ENCODE measurements around the gene CRYL1. TPM values are rescaled to one million over a fixed set of nuclear protein-coding genes. Genes with fewer than 3 reads are reported as not detected.

Gene CRYL1
- total RNA-seq, 1 experiment from 2014 or later = 3.7 TPM

DNA sequence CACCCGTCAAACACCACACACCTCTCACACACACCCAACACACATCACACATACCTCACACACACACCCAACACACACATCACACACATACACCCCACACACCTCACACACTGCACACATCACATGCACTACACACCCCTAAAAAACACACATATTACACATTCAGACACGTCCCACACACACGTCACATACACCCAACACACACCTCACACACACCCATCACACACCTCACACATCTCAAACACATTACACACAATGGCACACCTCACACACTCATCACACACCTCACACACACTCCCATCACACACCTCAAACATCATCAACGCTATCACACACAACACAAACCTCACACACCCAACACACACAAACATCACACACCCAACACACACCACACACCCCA, 133.1 kb downstream of the CRYL1 start:
- Histone ChIP-seq H3K9ac (ENCODE audit: extremely low read depth, insufficient read length, low read length) (no peak overlapping the region), H3K27me3 (ENCODE audit: insufficient read depth, low read length) (no peaks in the 10 kb centered on the region), H3T11ph (ENCODE audit: low read length) (no peak overlapping the region), H2AFZ (ENCODE audit: low read length) (no peak overlapping the region), H3K27ac (ENCODE audit: insufficient read length, low read depth, low read length) (no peak overlapping the region), H3K4ac (ENCODE audit: low read depth, low read length) (no peak overlapping the region), H2BK15ac (ENCODE audit: low read depth, low read length) (no peak overlapping the region), H3K18ac (ENCODE audit: insufficient read length, low read depth, low read length) (no peak overlapping the region), H4K8ac (replicated peaks; ENCODE audit: insufficient read length, low read depth, low read length) (no peak overlapping the region), H3K79me1 (ENCODE audit: insufficient read depth, low read depth, low read length, poor library complexity, severe bottlenecking) (no peaks in the 10 kb centered on the region), H3K23me2 (ENCODE audit: insufficient read length, low read depth, low read length, poor library complexity, severe bottlenecking) (no peaks in the 10 kb centered on the region), H4K91ac (ENCODE audit: insufficient read length, low read depth, low read length) (no peak overlapping the region), H2AK5ac (ENCODE audit: insufficient read length, low read length) (no peak overlapping the region), H2BK20ac (ENCODE audit: low read depth, low read length, poor library complexity, severe bottlenecking) (no peak overlapping the region), H3K4me2 (ENCODE audit: insufficient read depth, insufficient read length, low read length) (no peak overlapping the region), H2BK12ac (ENCODE audit: insufficient read length, low read depth, low read length) (no peak overlapping the region), H3K79me2 (ENCODE audit: insufficient read depth, low read length) (no peaks in the 10 kb centered on the region), H3K14ac (ENCODE audit: insufficient read depth, low read length) (no peak overlapping the region), H4K20me1 (ENCODE audit: control insufficient read depth, insufficient read depth, insufficient read length) (no peaks in the 10 kb centered on the region), H3K56ac (ENCODE audit: insufficient read length, low read depth, low read length) (peak overlapping the region; percentile 13), H3K23ac (ENCODE audit: insufficient read length, low read depth, low read length) (no peak overlapping the region), H3K4me1 (ENCODE audit: insufficient read depth, low read length) (no peaks in the 10 kb centered on the region), H3K9me3 (ENCODE audit: control insufficient read depth, low read depth, low read length) (no peaks in the 10 kb centered on the region), H4K5ac (ENCODE audit: insufficient read length, low read depth, low read length) (no peak overlapping the region), H2BK120ac (ENCODE audit: low read depth, low read length, poor library complexity, severe bottlenecking) (no peak overlapping the region), H2BK5ac (ENCODE audit: insufficient read length, low read length) (no peak overlapping the region)
- H3K4me1 Mint-ChIP-seq = no peaks in the 10 kb centered on the region
- no peak overlapping the region for H3K4me3 Mint-ChIP-seq
- H3K9me3 Mint-ChIP-seq = peaks cover 2 to 4% of the 10 kb centered on the region in 2 experiments; a peak in 3 of 5 replicates
- TF ChIP-seq, protein P1, sequence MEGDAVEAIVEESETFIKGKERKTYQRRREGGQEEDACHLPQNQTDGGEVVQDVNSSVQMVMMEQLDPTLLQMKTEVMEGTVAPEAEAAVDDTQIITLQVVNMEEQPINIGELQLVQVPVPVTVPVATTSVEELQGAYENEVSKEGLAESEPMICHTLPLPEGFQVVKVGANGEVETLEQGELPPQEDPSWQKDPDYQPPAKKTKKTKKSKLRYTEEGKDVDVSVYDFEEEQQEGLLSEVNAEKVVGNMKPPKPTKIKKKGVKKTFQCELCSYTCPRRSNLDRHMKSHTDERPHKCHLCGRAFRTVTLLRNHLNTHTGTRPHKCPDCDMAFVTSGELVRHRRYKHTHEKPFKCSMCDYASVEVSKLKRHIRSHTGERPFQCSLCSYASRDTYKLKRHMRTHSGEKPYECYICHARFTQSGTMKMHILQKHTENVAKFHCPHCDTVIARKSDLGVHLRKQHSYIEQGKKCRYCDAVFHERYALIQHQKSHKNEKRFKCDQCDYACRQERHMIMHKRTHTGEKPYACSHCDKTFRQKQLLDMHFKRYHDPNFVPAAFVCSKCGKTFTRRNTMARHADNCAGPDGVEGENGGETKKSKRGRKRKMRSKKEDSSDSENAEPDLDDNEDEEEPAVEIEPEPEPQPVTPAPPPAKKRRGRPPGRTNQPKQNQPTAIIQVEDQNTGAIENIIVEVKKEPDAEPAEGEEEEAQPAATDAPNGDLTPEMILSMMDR (conservative IDR thresholded peaks at IDR 0.05) = no peak
- no peak for DNase-seq
- no peaks in the 10 kb centered on the region; the same call in none of the 2 replicates for H3K27me3 Mint-ChIP-seq (ENCODE audit: low read depth)
- 100% methylated on average over 4 of the region's 4 CpGs for WGBS (ENCODE audit: extremely low coverage, insufficient read length, low lambda C conversion rate)
- no peak overlapping the region for H3K27ac Mint-ChIP-seq
- no peaks in the 10 kb centered on the region; a peak in 2 of 7 replicates for H3K36me3 Mint-ChIP-seq (ENCODE audit: insufficient read depth in 1 of 3, low read depth in 3 of 3)
